PC-9 (cell line): ENCODE data around the gene MYCBPAP.

Source experiments
- CTCF ChIP-seq: fragments of 200-600 bp; sonication (generic); conservative IDR thresholded peaks from 2 replicates; pipeline ENCODE4 v1.6.1; 2017; ENCODE audit warnings: mixed run types, antibody characterized with exemption, mild to moderate bottlenecking, moderate library complexity
- EZH2 ChIP-seq: fragments of 200-600 bp; sonication (generic); IDR thresholded peaks from 2 replicates; pipeline ENCODE4 v1.8.0; 2017; ENCODE audit warnings: antibody characterized with exemption, low read depth

GRCh38 chr17:50464736-50465135, 43.5 kb upstream of the MYCBPAP start:
- TF ChIP-seq CTCF (no peak), EZH2 (no peak)
